HCEC 1CT (cell line): Measurements from ENCODE around the gene PIP4K2A.
A peak's percentile ranks its signal among the peaks of the same experiment; 100 is the strongest.
"Not testable (repeated sequence)": the region's sequence is repeated elsewhere in the genome, so short reads cannot be mapped to it uniquely, and the experiment has no call there.

Experiments used
- DNase-seq: peaks from one replicate; pipeline ENCODE4 v3.0.0-alpha.2; 2017

Gene PIP4K2A

DNA sequence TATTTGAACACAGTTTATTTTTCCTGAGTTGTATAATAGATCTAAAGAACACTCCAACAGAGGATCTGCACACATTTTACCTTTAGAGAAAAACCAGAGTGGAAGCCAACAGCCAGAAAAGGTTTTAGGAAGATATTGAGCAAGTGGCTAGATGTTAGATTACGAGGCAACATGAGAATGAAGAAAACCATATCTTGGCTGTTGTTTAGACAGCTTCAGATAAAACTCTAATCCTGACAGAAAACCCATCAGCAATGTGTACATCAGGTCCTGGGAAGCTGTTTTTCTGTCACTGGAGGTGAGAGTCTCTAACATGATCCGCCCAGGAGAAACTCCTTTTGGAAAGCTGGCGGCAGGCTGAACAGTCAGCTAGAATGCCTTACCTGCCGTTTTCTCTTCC is 209.6 kb downstream of the PIP4K2A start:
- no peak for DNase-seq

- peak; percentile 2 for DNase-seq
Measured at GRCh38 chr10:22503315-22504088, 210.9 kb downstream of the PIP4K2A start.

DNA sequence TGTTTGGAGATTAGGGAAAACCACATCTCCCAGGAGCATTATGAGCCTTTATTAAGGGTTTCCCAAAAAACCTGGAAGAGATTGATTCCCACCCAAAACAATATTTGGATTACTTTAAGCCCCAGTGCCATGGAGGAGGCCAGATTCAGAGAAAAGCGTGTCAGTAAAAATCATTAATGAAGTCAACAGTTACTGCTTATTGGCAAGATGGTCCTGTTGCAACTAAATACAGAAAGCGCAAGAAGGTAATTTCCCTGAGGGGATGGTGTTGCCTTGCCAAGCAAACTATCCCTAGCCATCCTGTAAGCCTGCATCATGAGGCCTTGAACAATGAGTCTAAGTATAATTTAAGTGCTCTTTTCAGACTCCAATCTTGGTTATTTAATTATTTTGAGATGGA is 212.5 kb downstream of the PIP4K2A start:
- no peak for DNase-seq

- DNase-seq: no peak
Measured at GRCh38 chr10:22501413-22501812, 213.0 kb downstream of the PIP4K2A start.

DNA sequence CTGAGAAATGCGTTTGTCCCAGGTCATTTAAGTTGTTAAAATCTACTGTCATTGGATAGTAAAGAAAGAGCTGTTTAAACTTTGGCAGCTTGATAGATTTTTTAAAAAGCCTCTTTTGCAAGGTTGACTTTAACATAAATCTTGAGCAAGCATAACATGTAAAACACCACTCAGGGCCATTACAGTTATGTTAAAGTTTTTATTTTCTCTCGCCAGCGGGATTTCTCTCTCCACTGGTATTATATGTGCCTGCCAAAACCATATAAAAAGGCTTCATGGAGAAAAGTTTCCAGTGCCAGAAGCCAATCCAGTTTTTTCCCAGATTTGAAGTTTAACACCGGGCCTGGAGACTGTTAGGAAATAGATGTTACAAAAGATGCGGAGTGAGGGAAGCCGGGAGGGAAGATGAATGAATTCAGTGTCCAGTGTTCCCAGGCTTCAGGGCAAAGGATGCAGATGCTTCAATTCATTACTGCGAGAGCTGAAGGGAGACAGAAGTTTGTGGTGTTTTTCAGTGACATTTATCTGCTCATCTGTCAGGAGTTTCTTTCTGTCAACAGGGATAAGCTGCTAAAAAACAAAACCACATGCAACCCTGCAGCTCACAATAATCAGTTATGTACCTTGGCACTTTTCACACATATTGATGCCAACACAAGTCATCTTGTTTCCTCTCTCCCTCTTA is 213.6 kb downstream of the PIP4K2A start:
- no peak for DNase-seq

DNA sequence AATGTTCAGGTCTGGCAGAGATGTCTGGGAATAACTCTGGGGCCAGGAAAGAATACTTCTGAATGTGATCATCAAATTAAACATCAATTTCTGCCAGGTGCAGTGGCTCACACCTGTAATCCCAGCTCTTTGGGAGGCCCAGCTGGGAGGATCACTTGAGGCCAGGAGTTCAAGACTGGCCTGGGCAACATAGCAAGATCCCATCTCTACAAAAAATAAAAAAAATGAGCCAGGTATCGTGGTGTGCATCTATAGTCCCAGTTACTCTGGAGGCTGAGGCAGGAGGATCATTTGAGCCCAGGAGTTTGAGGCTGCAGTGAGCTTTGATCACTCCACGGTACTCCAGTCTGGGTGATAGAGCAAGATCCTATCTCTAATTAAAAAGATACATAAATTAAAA is 214.4 kb downstream of the PIP4K2A start:
- DNase-seq: not testable (repeated sequence)

DNA sequence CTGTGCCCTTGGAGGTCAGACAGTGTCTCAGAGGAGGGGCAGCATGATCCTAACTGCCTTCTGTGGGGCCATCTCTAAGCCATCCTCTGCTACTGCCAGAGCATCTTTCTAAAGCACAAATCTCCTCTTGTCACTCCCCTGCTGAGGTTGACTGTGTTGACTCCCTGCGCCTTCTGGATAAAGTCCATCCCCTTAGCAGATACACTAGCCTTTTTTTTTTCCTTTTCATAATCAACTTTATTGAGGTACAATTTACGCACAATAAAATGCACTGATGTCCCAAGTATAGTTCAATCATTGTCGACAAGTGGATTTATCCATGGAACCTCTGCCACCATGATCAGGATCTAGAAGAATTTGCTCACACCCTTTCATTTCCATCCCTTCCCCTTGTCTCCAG is 219.0 kb downstream of the PIP4K2A start:
- no peak for DNase-seq

- DNase-seq: no peak
Measured at GRCh38 chr10:22494007-22494406, 220.4 kb downstream of the PIP4K2A start.

GRCh38 chr10:22491931-22492615 is 222.3 kb downstream of the PIP4K2A start:
- no peak for DNase-seq

- DNase-seq: no peak
Measured at GRCh38 chr10:22491480-22491879, 222.9 kb downstream of the PIP4K2A start.

GRCh38 chr10:22489975-22490374 is 224.4 kb downstream of the PIP4K2A start:
- no peak for DNase-seq

- no peak for DNase-seq
Measured at GRCh38 chr10:22489467-22489866, 224.9 kb downstream of the PIP4K2A start.

- DNase-seq: no peak
Measured at GRCh38 chr10:22486431-22486830, 227.9 kb downstream of the PIP4K2A start.
